ENCODE results near the gene CDK10.

The CDK10 gene

DNA sequence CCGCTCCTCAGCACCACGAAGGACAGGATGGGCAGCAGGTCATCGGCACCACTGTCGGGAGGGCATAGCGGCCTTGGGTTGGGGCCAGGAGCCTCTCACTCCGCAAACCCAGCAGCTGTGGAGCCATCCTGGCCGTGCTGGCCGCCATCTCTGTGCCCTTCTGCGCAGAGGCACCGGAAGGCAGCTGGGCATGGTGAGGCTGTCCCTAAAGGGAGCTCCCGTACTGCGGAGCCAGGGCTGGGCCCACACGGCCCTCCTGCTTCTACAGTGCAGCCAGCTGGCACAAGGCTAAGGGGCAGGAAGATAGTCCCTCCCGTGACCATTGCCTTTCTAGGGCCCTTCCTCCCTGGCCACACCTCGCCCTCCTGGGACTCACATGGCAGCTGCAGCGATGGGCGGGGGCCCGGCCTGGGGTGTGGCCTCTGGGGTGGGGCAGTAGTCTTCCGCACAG, 22.0 kb downstream of the CDK10 start:
- TF ChIP-seq, protein P1, sequence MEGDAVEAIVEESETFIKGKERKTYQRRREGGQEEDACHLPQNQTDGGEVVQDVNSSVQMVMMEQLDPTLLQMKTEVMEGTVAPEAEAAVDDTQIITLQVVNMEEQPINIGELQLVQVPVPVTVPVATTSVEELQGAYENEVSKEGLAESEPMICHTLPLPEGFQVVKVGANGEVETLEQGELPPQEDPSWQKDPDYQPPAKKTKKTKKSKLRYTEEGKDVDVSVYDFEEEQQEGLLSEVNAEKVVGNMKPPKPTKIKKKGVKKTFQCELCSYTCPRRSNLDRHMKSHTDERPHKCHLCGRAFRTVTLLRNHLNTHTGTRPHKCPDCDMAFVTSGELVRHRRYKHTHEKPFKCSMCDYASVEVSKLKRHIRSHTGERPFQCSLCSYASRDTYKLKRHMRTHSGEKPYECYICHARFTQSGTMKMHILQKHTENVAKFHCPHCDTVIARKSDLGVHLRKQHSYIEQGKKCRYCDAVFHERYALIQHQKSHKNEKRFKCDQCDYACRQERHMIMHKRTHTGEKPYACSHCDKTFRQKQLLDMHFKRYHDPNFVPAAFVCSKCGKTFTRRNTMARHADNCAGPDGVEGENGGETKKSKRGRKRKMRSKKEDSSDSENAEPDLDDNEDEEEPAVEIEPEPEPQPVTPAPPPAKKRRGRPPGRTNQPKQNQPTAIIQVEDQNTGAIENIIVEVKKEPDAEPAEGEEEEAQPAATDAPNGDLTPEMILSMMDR (conservative IDR thresholded peaks at IDR 0.05; ENCODE audit: control insufficient read depth, insufficient read depth, low read depth, low read length): no peak
- DNase-seq (ENCODE audit: low read depth): no peak
- no peak overlapping the region for H3K4me3 ChIP-seq (ENCODE audit: control insufficient read depth, low read depth, low read length)

DNA sequence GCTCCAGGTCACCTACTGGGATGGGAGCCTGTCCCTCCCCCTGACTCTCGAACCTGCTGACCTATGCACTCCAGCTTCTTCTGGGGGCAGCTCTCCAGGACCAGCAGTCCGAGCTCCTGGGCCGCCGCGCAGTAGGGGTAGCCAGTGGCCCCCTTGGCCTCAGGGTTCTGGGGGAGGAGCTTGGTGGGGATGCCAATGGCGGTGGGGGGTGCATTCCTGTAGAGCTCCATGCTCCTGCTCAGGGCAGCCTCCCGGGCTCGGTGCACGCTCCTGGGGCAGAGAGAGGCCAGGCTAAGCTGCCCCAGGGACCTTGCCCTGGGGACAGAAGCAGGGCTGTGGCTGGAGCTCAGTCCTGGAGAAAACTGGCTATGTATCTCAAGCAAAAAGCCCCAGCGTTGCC, 22.7 kb downstream of the CDK10 start:
- no peak for DNase-seq (ENCODE audit: low read depth)
- TF ChIP-seq, protein P1 (conservative IDR thresholded peaks at IDR 0.05; ENCODE audit: control insufficient read depth, insufficient read depth, low read depth, low read length): no peak
- no peak overlapping the region for H3K4me3 ChIP-seq (ENCODE audit: control insufficient read depth, low read depth, low read length)

DNA sequence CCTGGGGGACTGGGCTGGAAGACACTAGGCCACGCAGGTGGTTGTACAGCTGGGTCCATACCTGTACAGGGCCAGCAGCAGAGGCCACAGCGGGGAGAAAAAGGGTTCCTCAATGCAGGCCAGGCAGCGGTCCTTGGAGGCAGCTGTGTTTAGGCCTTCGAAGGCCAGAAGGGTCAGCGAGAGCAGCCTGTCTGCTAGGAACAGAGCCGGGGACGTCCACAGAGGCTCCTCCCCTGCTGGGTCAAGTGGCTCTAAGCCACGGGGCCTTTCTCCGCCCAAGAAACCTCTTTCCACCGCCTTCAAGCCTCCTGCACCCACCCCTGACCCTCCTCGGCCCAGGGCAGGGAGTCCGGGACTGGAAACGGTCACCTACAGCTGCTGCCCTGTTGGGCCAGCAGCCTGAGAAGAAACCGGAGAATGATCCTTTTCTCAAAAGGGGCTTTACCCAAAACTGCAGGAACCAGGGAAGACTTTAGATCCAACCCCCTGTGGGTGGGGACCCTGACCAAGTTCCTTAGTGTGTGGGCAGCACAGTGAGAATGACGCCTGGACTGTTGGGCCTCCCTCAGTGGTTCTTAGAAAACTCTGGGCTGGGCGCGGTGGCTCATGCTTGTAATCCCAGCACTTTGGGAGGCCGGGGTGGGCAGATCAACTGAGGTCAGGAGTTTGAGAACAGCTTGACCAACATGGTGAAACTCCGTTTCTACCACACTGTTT, 23.4 kb downstream of the CDK10 start:
- no peak for DNase-seq (ENCODE audit: low read depth)
- no peak overlapping the region for H3K4me3 ChIP-seq (ENCODE audit: control insufficient read depth, low read depth, low read length)
- TF ChIP-seq, protein P1 (conservative IDR thresholded peaks at IDR 0.05; ENCODE audit: control insufficient read depth, insufficient read depth, low read depth, low read length): no peak

GRCh38 chr16:89710709-89711564, 24.4 kb downstream of the CDK10 start:
- TF ChIP-seq, protein P1 (conservative IDR thresholded peaks at IDR 0.05; ENCODE audit: control insufficient read depth, insufficient read depth, low read depth, low read length): no peak
- no peak for DNase-seq (ENCODE audit: low read depth)
- no peak overlapping the region for H3K4me3 ChIP-seq (ENCODE audit: control insufficient read depth, low read depth, low read length)

DNA sequence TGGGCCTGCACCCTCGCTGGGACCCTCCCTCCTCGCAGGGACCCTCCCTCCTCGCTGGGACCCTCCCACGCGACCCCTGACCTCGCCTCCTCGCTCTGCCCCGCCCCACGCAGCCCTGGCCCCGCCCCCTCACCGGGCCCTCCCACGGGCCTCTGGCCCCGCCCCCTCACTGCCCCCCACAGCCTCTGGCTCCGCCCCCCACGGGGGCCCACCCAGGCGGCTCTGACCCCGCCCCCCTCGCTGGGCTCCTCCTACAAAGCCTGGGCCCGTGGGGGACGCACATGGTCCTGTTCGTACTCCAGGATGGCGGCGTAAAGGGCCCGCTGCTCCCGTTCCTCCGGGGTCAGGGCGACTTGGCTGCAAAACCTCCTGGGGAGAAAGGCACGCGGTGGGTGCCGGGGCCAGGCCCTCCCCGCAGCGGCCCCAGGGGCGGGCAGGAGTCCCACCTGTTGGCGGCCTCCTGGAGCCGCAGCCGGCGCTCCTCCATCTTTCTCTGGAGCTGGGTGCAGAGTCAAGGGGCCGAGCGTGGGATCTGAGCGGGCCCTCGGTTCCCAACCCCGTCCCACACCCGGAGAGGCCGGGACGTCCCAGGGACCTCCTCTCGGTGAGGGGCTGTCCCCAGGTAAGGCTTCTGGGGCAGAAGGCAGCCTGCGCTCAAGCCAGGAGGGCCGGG, 25.2 kb downstream of the CDK10 start:
- TF ChIP-seq, protein P1 (conservative IDR thresholded peaks at IDR 0.05; ENCODE audit: control insufficient read depth, insufficient read depth, low read depth, low read length): no peak
- DNase-seq (ENCODE audit: low read depth): peak; percentile 66
- peak overlapping the region; percentile 68 for H3K4me3 ChIP-seq (ENCODE audit: control insufficient read depth, low read depth, low read length)

GRCh38 chr16:89712274-89712781, 25.8 kb downstream of the CDK10 start:
- TF ChIP-seq, protein P1 (conservative IDR thresholded peaks at IDR 0.05; ENCODE audit: control insufficient read depth, insufficient read depth, low read depth, low read length): no peak
- no peak for DNase-seq (ENCODE audit: low read depth)
- H3K4me3 ChIP-seq (ENCODE audit: control insufficient read depth, low read depth, low read length): peak overlapping the region; percentile 68

Measured in fibroblast of mammary gland (primary cell).